NCI-H187 treated with DMSO at 0.1 percent for 48 hours (cell line): ENCODE results near the gene TNS3.
"Not testable (repeated sequence)": the region's sequence is repeated elsewhere in the genome, so short reads cannot be mapped to it uniquely, and the experiment has no call there.

Experiments
- DNase-seq: peaks from one replicate; lab custom pipeline; 2025; lab: John Stamatoyannopoulos, UW

TNS3 gene

GRCh38 chr7:47283497-47284131 lies 298.3 kb downstream of the TNS3 start:
- no peak for DNase-seq

- DNase-seq: no peak
Observed at GRCh38 chr7:47282790-47283496, 299.0 kb downstream of the TNS3 start.

GRCh38 chr7:47281966-47282643 lies 299.8 kb downstream of the TNS3 start:
- no peak for DNase-seq

- no peak for DNase-seq
Observed at GRCh38 chr7:47281161-47281560, 300.8 kb downstream of the TNS3 start.

GRCh38 chr7:47280114-47280513 lies 301.8 kb downstream of the TNS3 start:
- DNase-seq: no peak

- no peak for DNase-seq
Observed at GRCh38 chr7:47278043-47278442, 303.9 kb downstream of the TNS3 start.

GRCh38 chr7:47277321-47277781 lies 304.6 kb downstream of the TNS3 start:
- no peak for DNase-seq

GRCh38 chr7:47273974-47274766 lies 307.7 kb downstream of the TNS3 start:
- DNase-seq: no peak

GRCh38 chr7:47273088-47273487 lies 308.8 kb downstream of the TNS3 start:
- no peak for DNase-seq

- DNase-seq: no peak
Observed at GRCh38 chr7:47271749-47272148, 310.2 kb downstream of the TNS3 start.

- no peak for DNase-seq
Observed at GRCh38 chr7:47268851-47269836, 312.8 kb downstream of the TNS3 start.

GRCh38 chr7:47267346-47267745 lies 314.6 kb downstream of the TNS3 start:
- DNase-seq: no peak

GRCh38 chr7:47266799-47267198 lies 315.1 kb downstream of the TNS3 start:
- DNase-seq: no peak

GRCh38 chr7:47266131-47266706 lies 315.7 kb downstream of the TNS3 start:
- DNase-seq: no peak

- DNase-seq: no peak
Observed at GRCh38 chr7:47265621-47266020, 316.3 kb downstream of the TNS3 start.

- DNase-seq: no peak
Observed at GRCh38 chr7:47264021-47264651, 317.8 kb downstream of the TNS3 start.

- DNase-seq: no peak
Observed at GRCh38 chr7:47262881-47263280, 319.0 kb downstream of the TNS3 start.

- not testable (repeated sequence) for DNase-seq
Observed at GRCh38 chr7:47262160-47262559, 319.8 kb downstream of the TNS3 start.

GRCh38 chr7:47260270-47260669 lies 321.6 kb downstream of the TNS3 start:
- no peak for DNase-seq

- no peak for DNase-seq
Observed at GRCh38 chr7:47259682-47260081, 322.2 kb downstream of the TNS3 start.
